Body of pancreas (tissue), 4 donors: ENCODE measurements around the gene ARL6IP1. TPM values are rescaled to one million over a fixed set of nuclear protein-coding genes. Genes with fewer than 3 reads are reported as not detected.
"Not testable (repeated sequence)": the region's sequence is repeated elsewhere in the genome, so short reads cannot be mapped to it uniquely, and the experiment has no call there.

Source experiments
- ATAC-seq: fragments of 150-250 bp; one replicate; pipeline ENCODE4 v1.9.1; 2016
- DNase-seq, 4 donors: peaks; one replicate each; pipeline ENCODE4 v3.0.0-alpha.2; 2019
- H3K27ac ChIP-seq, 4 donors: fragments of 200-600 bp; sonication (generic); 1 replicate in 3 of 4; 2 replicates in 1 of 4; pipeline versions ENCODE4 v1.5.1 to v1.6.1; 2016 to 2019; ENCODE audit warnings: mild to moderate bottlenecking in 1 of 4, mixed read lengths in 1 of 4, moderate library complexity in 1 of 4
- H3K27me3 ChIP-seq, 2 donors: fragments of 200-600 bp; sonication (generic); one replicate each; pipeline ENCODE4 v1.6.0; 2016; ENCODE audit warnings: mild to moderate bottlenecking in 1 of 2
- H3K36me3 ChIP-seq, 2 donors: fragments of 200-600 bp; sonication (generic); replicated peaks in 1 of 2; 2 replicates each; pipeline ENCODE4 v1.5.1; 2016; ENCODE audit warnings: low read depth in 2 of 2; ENCODE audit not compliant: insufficient read depth in 1 of 2
- H3K4me1 ChIP-seq: fragments of 200-600 bp; sonication (generic); one replicate; pipeline ENCODE4 v1.6.0; 2016
- H3K4me3 ChIP-seq, 2 donors: fragments of 200-600 bp; sonication (generic); 1 replicate in 1 of 2; 2 replicates in 1 of 2; pipeline ENCODE4 v1.5.1; 2016 to 2019
- H3K9me3 ChIP-seq, 3 donors: fragments of 200-600 bp; sonication (generic); 1 replicate in 2 of 3; 2 replicates in 1 of 3; pipeline ENCODE4 v1.5.1; 2016
- POLR2A ChIP-seq, 3 donors: fragments of 450-650 bp; IDR thresholded peaks; one replicate each; pipeline ENCODE4 v1.6.1; 2016; ENCODE audit warnings: antibody characterized with exemption in 3 of 3, mild to moderate bottlenecking in 2 of 3
- WGBS, 2 donors: methylation state at CpG; one replicate each; pipeline ENCODE4 v1.1.5; 2017; 5-methylcytosine and 5-hydroxymethylcytosine counted together
- intact Hi-C: fragments of 100-400 bp; cut with DNase I; formaldehyde crosslinking; loops from one replicate; pipeline ENCODE4 v1.15.1; 2023
- total RNA-seq, 2 donors: library from RNA; depleted of rRNA; stranded (reverse); fragments of >200 nt; gene quantifications; one replicate each; pipeline ENCODE4 v1.1.0, GENCODE V29; 2016
- TF ChIP-seq, protein P1 (sequence below), 7 experiments: fragments of 450-650 bp in 4 of 7; fragments of 200-600 bp in 3 of 7; sonication (generic) in 3 of 7; IDR thresholded peaks; one replicate each; pipeline ENCODE4 v1.5.1; 2016 to 2019; ENCODE audit warnings: antibody characterized with exemption in 7 of 7

ARL6IP1 gene
- total RNA-seq, 2 donors from 2014 or later = 111 to 153 TPM

DNA sequence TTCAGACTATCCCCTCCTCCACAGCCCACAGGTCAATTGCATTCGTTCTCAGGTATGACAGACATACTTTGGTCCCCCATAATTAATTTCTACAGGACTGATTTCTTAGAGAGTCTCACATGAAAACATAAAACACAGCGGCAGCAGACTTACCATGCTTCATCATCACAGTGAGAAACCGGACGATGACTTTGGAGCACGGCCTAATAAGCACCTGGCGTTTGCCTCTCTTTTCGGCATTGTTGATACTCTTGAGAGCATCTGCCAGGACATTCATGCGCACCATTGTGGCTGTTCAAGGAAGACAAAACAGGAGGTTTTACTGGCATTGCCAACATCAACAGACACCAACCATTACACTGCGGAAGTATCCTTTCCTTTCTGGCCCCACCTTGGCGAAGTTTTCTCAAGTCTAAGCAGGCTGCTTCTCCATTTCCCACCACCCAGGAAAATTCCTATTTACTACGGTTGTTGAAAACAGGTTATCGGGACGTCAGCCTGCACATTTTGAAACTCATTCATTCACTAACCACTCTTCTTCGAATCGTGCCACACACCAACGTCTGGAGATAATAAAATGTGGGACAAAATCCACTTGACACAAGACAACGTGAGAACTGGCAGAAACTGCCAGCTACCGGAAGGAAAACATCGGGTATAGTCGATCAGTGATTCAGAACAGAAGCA lies 12.4 kb downstream of the ARL6IP1 start:
- peak overlapping the region; percentile 67 to 99 for H3K4me3 ChIP-seq
- intact Hi-C loops = no loop called here
- TF ChIP-seq, protein P1, sequence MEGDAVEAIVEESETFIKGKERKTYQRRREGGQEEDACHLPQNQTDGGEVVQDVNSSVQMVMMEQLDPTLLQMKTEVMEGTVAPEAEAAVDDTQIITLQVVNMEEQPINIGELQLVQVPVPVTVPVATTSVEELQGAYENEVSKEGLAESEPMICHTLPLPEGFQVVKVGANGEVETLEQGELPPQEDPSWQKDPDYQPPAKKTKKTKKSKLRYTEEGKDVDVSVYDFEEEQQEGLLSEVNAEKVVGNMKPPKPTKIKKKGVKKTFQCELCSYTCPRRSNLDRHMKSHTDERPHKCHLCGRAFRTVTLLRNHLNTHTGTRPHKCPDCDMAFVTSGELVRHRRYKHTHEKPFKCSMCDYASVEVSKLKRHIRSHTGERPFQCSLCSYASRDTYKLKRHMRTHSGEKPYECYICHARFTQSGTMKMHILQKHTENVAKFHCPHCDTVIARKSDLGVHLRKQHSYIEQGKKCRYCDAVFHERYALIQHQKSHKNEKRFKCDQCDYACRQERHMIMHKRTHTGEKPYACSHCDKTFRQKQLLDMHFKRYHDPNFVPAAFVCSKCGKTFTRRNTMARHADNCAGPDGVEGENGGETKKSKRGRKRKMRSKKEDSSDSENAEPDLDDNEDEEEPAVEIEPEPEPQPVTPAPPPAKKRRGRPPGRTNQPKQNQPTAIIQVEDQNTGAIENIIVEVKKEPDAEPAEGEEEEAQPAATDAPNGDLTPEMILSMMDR (IDR thresholded peaks at IDR 0.05) = no peak
- TF ChIP-seq POLR2A (IDR thresholded peaks at IDR 0.05) = no peak
- peak overlapping the region in 3 of 4 donors; percentile 80 to 90 (median 84) for H3K27ac ChIP-seq
- peaks cover 43% of the 10 kb centered on the region for H3K4me1 ChIP-seq
- WGBS, 2 donors = 4 to 6% methylated on average over 20 of the region's 20 CpGs
- H3K9me3 ChIP-seq = no peaks in the 10 kb centered on the region
- no peaks in the 10 kb centered on the region for H3K27me3 ChIP-seq
- DNase-seq = no peak
- peaks cover 0 to 30% of the 10 kb centered on the region in 2 donors for H3K36me3 ChIP-seq
- ATAC-seq = no peak

DNA sequence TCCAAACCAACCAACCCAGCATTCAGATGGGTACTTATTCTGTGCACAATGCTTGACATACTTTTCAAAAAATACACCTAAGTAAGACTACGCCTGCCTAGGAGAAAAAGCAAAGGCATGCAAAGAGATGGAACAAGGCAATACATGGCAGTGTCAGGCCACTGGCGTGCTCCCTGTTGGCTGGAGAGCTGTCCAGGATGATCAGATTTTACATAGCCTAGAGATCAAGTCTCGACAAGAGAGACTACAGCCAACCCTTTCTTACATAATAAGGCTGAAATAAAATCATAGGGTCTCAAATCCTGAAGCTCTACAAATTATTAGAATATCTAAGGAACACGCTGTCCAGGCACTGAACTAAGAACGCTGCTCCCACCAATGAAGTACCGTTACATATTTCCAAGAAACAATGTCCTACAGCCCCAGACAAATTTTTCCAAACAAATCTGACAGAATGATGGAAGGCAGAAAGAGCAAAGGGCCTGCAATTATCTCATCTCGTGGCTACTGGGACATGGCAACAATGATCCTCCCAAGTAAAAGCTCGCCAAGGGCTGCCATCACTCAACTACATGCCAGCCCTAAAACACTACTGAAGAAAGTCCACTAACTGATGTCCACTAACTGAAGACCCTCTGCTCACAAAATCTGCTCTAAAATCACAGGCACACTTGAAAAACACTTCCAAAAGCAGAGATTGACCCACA lies 16.3 kb downstream of the ARL6IP1 start:
- DNase-seq (no peak), ATAC-seq (no peak)
- H3K36me3 ChIP-seq = peaks cover 0 to 33% of the 10 kb centered on the region in 2 donors
- no peak overlapping the region for H3K27ac ChIP-seq
- intact Hi-C loops = no loop called here
- peaks cover 38% of the 10 kb centered on the region for H3K4me1 ChIP-seq
- no peak for TF ChIP-seq POLR2A (IDR thresholded peaks at IDR 0.05)
- TF ChIP-seq, protein P1 (IDR thresholded peaks at IDR 0.05) = no peak
- no peak overlapping the region for H3K4me3 ChIP-seq
- H3K27me3 ChIP-seq = no peaks in the 10 kb centered on the region
- H3K9me3 ChIP-seq = no peaks in the 10 kb centered on the region
- WGBS, 2 donors = 74 to 75% methylated on average over 8 of the region's 8 CpGs

- DNase-seq = peak in 1 of 4 donors; percentile 28
- H3K27ac ChIP-seq = no peak overlapping the region
- WGBS, 2 donors = 83 to 86% methylated on average over 16 of the region's 17 CpGs
- intact Hi-C loops = no loop called here
- H3K4me3 ChIP-seq = no peak overlapping the region
- H3K27me3 ChIP-seq = no peaks in the 10 kb centered on the region
- peaks cover 36% of the 10 kb centered on the region for H3K4me1 ChIP-seq
- TF ChIP-seq POLR2A (IDR thresholded peaks at IDR 0.05) = no peak
- TF ChIP-seq, protein P1 (IDR thresholded peaks at IDR 0.05) = no peak
- H3K36me3 ChIP-seq = peaks cover 0 to 33% of the 10 kb centered on the region in 2 donors
- no peaks in the 10 kb centered on the region for H3K9me3 ChIP-seq
- no peak for ATAC-seq
These were observed 17.7 kb downstream of the ARL6IP1 start for GRCh38 chr16:18783430-18784341.

DNA sequence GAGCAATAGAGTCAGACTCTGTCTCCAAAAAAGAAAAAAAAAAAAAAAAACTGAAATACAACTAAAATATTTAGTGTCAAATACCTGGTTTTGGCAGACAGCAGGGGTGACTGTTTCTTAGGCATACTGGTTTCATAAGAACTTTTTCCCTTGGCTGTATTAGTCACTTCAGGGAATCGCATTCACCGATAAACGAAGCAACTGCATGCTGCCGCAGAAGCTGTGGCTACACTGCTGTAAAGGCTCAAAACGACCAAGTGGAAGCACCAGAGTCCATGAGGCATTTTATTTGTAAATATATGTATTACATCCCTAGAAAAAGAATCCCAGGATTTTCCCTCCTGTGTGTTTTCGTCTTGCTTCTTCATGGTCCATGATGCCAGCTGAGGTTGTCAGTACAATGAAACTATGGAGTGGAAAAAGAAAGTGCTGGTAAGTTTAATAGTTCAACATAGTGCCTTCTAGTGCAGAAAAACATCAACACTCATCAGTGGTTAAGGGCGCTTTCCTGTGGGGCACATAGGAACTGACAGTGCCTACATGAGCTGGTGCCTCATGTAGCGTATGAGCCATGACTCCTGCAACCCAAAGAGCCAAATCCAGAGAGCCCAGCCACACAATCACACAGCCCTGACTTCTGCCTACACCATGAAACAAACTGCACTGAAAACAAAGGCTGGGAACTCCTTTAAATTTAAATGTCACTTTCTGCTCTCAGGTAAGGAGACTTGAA lies 18.5 kb downstream of the ARL6IP1 start:
- H3K36me3 ChIP-seq = peaks cover 0 to 33% of the 10 kb centered on the region in 2 donors
- TF ChIP-seq, protein P1 (IDR thresholded peaks at IDR 0.05) = no peak
- no peak for TF ChIP-seq POLR2A (IDR thresholded peaks at IDR 0.05)
- DNase-seq (no peak), ATAC-seq (no peak)
- WGBS, 2 donors = 86 to 91% methylated on average over 8 of the region's 8 CpGs
- intact Hi-C loops = no loop called here
- no peak overlapping the region for H3K4me3 ChIP-seq
- peaks cover 27% of the 10 kb centered on the region for H3K4me1 ChIP-seq
- H3K27ac ChIP-seq = no peak overlapping the region
- H3K9me3 ChIP-seq = no peaks in the 10 kb centered on the region
- no peaks in the 10 kb centered on the region for H3K27me3 ChIP-seq

DNA sequence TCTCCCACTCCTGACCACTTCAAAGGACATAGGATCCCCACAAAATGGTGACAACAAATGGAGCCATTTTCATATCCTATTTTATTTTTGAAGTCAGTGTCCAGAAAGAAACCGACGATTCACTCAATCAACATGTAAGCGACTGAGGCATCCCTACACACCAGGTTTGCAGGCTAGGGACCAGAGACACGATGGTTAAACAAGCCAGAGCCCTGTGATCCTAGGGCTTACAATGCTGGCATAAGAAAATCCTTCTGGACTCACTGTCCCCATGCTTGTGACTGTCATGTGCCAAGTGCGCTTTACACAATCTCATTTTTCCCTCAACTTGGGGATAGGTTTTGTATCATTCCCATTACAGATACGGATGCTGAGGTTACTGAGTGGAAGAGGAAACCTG lies 20.1 kb downstream of the ARL6IP1 start:
- ATAC-seq, intact Hi-C loops, H3K9me3 ChIP-seq, H3K27me3 ChIP-seq, DNase-seq, H3K27ac ChIP-seq, H3K4me3 ChIP-seq: not testable (repeated sequence)
- Histone ChIP-seq H3K36me3 (peaks cover 0 to 29% of the 10 kb centered on the region in 2 donors), H3K4me1 (peaks cover 11% of the 10 kb centered on the region)
- WGBS, 2 donors = 83% methylated on average over 1 of the region's 6 CpGs; no CpG with 5 or more reads in 1 of the 2 donors

- peaks cover 0 to 25% of the 10 kb centered on the region in 2 donors for H3K36me3 ChIP-seq
- ATAC-seq, H3K4me1 ChIP-seq, H3K27me3 ChIP-seq, H3K27ac ChIP-seq, H3K4me3 ChIP-seq, DNase-seq, intact Hi-C loops, H3K9me3 ChIP-seq: not testable (repeated sequence)
- 69% methylated on average over 7 of the region's 8 CpGs for WGBS, 2 donors
These were observed 20.8 kb downstream of the ARL6IP1 start for GRCh38 chr16:18780460-18781026.
